ENCODE data around the gene IRF4.

GRCh38 chr6:379410-380181 is 12.0 kb upstream of the IRF4 start:
- no peak for TF ChIP-seq POLR2A (IDR thresholded peaks at IDR 0.05)
- TF ChIP-seq CTCF (IDR thresholded peaks at IDR 0.05), result no peak
